Stimulated activated memory B cell treated with anti-CD40 and anti-IgM and Interleukin-4, amounts not matched to agents 10 μg/mL and 1 μg/mL and 100 μg/mL, for 72 hours (primary cell): ENCODE measurements around the gene LMTK2.

Experiments used
- ATAC-seq: fragments of 150-1000 bp; cut with Tn5 transposase; 2 replicates; pipeline ENCODE4 v1.10.0; 2021
- H3K27ac Mint-ChIP-seq: one replicate; pipeline ENCODE4 v1.8.0; 2022; ENCODE audit warnings: mild to moderate bottlenecking, mixed read lengths
- H3K27me3 Mint-ChIP-seq: one replicate; pipeline ENCODE4 v1.8.0; 2022; ENCODE audit warnings: mixed read lengths
- H3K36me3 Mint-ChIP-seq: one replicate; pipeline ENCODE4 v1.8.0; 2022; ENCODE audit warnings: mixed read lengths
- H3K4me1 Mint-ChIP-seq: one replicate; pipeline ENCODE4 v1.8.0; 2022; ENCODE audit warnings: mixed read lengths
- H3K4me3 Mint-ChIP-seq: one replicate; pipeline ENCODE4 v1.8.0; 2022; ENCODE audit warnings: mild to moderate bottlenecking, moderate library complexity, mixed read lengths
- H3K9me3 Mint-ChIP-seq: one replicate; pipeline ENCODE4 v1.8.0; 2022; ENCODE audit warnings: mixed read lengths

LMTK2 gene

DNA sequence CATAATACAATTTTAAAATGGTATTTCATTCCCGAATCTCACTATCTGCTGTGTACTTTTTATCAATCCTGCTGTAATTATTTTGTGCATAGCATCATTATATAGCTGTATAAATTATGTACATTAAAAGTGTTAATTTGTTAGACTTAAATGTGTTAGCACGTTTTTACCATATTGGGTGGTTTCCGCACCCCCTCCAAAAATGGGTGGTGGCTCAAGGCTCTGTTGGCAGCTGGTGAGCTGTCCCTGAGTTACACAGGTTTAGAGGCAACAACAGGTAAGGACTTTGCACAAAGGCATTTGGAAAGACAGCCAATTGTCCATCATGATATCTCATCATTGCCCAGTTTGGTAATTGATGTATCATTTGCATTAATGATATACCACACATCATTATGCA is 18.6 kb upstream of the LMTK2 start:
- Mint-ChIP-seq H3K4me1 (no peaks in the 10 kb centered on the region), H3K36me3 (no peaks in the 10 kb centered on the region), H3K27me3 (peaks cover 58% of the 10 kb centered on the region), H3K4me3 (no peak overlapping the region), H3K9me3 (peaks cover 2% of the 10 kb centered on the region), H3K27ac (no peak overlapping the region)
- no peak for ATAC-seq

DNA sequence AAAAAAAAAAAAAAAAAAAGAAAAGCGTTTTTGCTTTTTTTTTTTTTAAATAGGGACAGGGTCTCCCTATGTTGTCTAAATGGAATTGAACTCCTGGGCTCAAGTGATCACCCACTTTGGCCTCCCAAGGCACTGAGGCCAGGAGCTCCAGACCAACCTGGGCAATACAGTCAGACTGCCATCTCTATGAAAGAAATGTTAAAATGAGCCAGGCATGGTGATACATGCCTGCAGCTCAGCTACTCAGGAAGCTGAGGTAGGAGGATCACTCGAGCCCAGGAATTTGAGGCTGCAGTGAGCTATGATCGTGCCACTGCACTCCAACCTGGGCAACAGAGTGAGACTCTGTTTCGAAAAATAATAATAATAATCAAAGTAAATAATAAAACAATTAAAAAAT is 16.5 kb upstream of the LMTK2 start:
- Mint-ChIP-seq H3K9me3 (peaks cover 15% of the 10 kb centered on the region), H3K36me3 (no peaks in the 10 kb centered on the region), H3K4me3 (no peak overlapping the region), H3K4me1 (no peaks in the 10 kb centered on the region), H3K27ac (no peak overlapping the region), H3K27me3 (peaks cover 66% of the 10 kb centered on the region)
- ATAC-seq = no peak

DNA sequence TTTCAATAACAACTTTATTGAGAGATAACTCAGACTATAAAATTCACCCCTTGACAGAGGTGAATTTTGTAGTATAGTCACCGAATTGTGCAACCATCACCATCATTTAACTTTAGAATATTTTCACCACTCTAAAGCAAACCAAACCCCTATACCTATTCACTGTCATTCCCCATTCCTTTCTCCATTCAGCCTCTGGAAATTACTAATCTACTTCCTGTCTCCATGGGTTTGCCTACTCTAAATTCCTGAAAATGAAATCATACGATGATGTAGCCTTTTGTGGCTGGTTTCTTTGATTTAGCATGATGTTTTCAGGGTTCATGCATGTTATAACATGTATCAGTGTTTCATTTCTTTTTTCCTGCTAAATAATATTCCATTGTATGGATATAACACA is 15.6 kb upstream of the LMTK2 start:
- Mint-ChIP-seq H3K9me3 (peaks cover 22% of the 10 kb centered on the region), H3K4me1 (no peaks in the 10 kb centered on the region), H3K4me3 (no peak overlapping the region), H3K27me3 (peaks cover 68% of the 10 kb centered on the region), H3K36me3 (no peaks in the 10 kb centered on the region), H3K27ac (no peak overlapping the region)
- ATAC-seq = no peak

DNA sequence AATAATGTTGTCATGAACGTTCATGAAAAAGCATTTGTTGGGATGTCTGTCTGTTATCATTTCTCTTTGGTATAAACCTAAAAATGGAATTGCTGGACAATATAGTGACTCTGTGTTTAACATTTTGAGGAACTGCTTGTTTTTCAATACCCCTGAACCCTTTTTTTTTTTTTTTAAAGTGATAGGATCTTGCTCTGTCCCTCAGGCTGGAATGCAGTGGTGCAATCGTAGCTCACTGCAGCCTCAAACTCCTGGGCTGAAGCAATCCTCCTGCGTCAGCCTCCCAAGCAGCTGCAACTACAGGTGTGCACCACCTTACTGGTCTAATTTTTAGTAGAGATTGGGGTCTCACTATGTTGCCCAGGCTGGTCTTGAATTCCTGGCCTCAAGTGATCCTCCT is 15.1 kb upstream of the LMTK2 start:
- Mint-ChIP-seq H3K4me1 (no peaks in the 10 kb centered on the region), H3K4me3 (no peak overlapping the region), H3K27ac (no peak overlapping the region), H3K9me3 (peaks cover 22% of the 10 kb centered on the region), H3K36me3 (no peaks in the 10 kb centered on the region), H3K27me3 (peaks cover 65% of the 10 kb centered on the region)
- no peak for ATAC-seq

DNA sequence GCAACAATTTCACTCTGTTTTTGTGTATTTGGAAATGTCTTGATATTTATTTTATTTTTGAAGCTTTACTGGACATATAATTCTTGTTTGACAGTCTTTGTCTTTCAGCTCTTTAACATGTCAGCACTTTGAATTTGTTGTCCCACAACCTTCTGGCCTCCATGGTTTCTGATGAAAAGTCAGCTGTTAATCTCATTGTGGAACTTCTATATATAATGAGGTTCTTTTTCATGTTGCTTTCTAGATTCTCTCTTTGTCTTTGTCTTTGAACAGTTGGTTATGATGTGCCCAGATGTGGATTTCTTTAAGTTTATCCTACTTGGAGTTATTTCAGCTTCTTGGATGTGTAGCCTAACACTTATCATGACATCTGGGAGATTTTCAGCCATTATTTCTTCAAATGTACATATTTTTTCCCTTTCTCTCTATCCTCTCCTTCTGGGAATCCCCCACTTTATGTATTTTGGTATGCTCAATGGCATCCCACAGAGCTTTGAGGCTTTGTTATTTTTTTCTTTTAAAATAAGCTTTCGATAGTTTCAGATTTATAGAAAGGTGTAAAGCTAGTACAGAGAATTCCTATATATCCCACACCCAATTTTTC is 9.5 kb upstream of the LMTK2 start:
- Mint-ChIP-seq H3K36me3 (peaks cover 13% of the 10 kb centered on the region), H3K27me3 (peaks cover 42% of the 10 kb centered on the region), H3K27ac (no peak overlapping the region), H3K4me1 (no peaks in the 10 kb centered on the region), H3K4me3 (no peak overlapping the region), H3K9me3 (peaks cover 34% of the 10 kb centered on the region)
- no peak for ATAC-seq

DNA sequence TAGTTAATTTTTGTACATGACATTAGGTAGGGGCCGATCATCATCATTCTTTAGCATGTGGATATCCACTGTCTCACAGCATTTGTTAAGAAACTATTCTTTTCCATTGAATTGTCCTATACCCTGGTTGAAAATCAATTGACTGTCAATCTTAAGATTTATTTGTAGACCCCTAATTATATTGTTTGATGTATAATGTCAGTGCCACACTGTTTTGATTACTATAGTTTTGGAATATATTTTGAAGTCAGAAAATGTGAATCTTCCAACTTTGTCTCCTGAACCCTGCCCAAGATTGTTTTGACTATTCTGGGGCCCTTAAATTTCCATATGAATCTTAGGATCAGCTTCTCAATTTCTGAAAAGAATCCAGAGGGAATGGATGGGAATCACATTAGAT is 6.6 kb upstream of the LMTK2 start:
- no peak overlapping the region for H3K27ac Mint-ChIP-seq
- no peaks in the 10 kb centered on the region for H3K4me1 Mint-ChIP-seq
- peaks cover 13% of the 10 kb centered on the region for H3K36me3 Mint-ChIP-seq

DNA sequence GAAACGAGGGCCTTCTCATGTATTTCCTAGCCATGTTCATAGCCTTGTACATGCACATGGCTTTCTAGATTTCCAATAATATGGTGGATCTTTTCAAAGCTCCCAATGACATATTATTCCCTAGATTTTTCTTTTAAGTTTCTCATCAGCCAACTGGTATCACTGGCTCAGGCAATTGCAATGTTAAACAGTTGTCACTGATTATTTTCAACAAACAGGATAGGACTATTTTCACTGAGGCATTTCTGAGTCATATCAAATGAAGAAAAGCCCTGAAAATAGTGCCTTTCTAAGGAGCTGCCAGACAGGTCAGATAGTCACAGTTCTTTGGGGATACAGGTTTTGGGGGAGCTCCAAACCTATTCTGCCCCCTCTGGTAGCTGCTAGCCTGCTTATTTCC is 4.5 kb upstream of the LMTK2 start:
- H3K4me3 Mint-ChIP-seq = no peak overlapping the region
- peaks cover 7% of the 10 kb centered on the region for H3K4me1 Mint-ChIP-seq
- H3K27me3 Mint-ChIP-seq = peaks cover 29% of the 10 kb centered on the region
- peaks cover 11% of the 10 kb centered on the region for H3K9me3 Mint-ChIP-seq
- no peak overlapping the region for H3K27ac Mint-ChIP-seq
- peaks cover 10% of the 10 kb centered on the region for H3K36me3 Mint-ChIP-seq
- ATAC-seq = no peak

More for the DNA sequence above, 6.6 kb upstream of the LMTK2 start:
- no peak for ATAC-seq
- Mint-ChIP-seq H3K27me3 (peaks cover 47% of the 10 kb centered on the region), H3K4me3 (no peak overlapping the region), H3K9me3 (peaks cover 22% of the 10 kb centered on the region)

DNA sequence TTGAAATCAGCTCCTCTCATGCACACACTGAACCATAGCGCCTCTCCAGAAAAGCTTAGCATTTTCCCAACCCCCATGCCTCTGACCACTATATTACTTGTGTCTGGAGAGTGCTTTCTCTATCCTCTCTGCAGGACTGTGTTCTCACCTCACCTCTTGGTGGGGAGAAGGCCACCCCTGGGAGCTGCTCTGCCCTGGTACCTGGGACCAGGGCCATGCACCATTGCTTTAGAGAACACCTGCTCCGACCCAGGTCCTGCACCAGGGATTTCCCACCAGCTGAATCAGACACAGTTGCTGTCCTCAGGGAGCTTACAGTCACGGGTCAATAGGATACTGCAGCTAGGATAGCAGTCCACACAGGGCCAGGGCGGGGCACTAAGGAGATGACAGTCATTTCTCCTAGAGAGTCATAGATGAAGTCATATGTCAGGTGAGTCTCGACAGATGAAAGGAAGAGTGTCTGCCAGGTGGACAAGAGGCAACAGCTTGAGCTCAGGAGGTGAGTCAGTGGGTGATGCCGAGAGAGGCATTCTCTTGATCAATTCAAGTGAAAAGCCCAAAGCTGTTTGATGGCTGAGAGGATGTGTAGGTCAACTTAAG is 619 bp upstream of the LMTK2 start:
- Mint-ChIP-seq H3K36me3 (no peaks in the 10 kb centered on the region), H3K9me3 (no peaks in the 10 kb centered on the region), H3K27me3 (peaks cover 23% of the 10 kb centered on the region), H3K27ac (no peak overlapping the region), H3K4me3 (peak overlapping the region; percentile 79), H3K4me1 (peaks cover 26% of the 10 kb centered on the region)
- ATAC-seq = no peak

DNA sequence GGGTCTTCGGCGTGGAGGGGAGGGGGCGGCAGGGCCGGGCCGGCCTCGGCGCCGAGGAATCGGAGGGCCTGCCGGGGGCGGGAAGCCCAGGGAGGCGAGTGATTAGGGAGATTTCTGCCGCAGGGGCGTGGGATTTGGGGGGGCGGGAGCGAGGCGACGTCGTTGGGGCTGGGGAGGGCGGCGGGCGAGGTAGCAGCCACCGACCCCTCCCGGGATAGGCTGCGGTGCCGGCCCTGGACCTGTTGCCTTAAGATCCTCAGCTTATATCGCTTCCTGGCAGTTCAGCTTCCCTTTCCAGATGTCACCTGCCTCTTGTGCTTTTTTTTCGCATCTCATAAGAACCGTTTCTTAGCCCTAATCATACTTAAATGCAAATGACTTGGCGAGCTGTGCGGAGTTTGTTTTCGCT is 655 bp downstream of the LMTK2 start:
- Mint-ChIP-seq H3K4me1 (peaks cover 28% of the 10 kb centered on the region), H3K27ac (peak overlapping the region; percentile 84), H3K36me3 (peaks cover 1% of the 10 kb centered on the region), H3K27me3 (peaks cover 23% of the 10 kb centered on the region), H3K9me3 (no peaks in the 10 kb centered on the region), H3K4me3 (peak overlapping the region; percentile 97)
- no peak for ATAC-seq

DNA sequence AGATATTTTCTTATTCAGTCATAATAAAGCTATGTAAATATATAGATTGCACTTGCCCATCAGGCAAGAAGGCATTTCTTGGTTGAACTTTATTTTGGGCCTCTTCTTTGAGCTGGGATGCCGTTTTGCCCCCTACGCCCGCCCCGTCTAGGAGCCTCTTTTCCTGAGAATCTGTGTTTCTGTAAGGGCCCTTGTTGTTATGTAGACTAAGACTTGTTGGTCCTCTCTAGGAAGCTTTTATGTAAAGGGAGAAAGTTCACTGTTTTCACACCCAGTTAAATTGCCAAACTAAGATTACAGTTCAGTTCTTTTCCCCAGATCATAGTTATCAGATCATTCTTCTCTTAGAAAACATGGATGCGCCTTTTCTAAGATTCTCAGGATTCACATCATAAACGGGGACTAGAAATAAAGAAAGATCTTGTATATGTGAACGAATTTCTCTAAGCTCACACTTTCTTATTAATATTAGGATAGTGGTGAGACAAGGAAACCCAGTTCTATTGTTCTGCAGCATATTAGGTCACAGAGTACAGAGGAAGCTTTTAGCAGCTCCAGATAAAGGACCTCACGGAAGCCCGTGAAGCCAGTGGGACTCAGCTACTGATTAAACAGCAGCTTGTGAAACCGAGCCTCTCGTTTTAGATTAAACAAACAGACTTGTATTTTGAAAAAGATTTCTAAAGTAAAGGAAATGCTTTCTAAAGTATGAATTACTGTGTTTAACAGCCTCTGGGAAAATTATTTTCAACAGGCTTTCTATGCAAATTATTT is 3.8 kb downstream of the LMTK2 start:
- H3K4me3 Mint-ChIP-seq = no peak overlapping the region
- H3K27ac Mint-ChIP-seq = no peak overlapping the region
- peaks cover 2% of the 10 kb centered on the region for H3K9me3 Mint-ChIP-seq
- peaks cover 12% of the 10 kb centered on the region for H3K27me3 Mint-ChIP-seq
- H3K36me3 Mint-ChIP-seq = peaks cover 23% of the 10 kb centered on the region
- H3K4me1 Mint-ChIP-seq = peaks cover 47% of the 10 kb centered on the region
- no peak for ATAC-seq

DNA sequence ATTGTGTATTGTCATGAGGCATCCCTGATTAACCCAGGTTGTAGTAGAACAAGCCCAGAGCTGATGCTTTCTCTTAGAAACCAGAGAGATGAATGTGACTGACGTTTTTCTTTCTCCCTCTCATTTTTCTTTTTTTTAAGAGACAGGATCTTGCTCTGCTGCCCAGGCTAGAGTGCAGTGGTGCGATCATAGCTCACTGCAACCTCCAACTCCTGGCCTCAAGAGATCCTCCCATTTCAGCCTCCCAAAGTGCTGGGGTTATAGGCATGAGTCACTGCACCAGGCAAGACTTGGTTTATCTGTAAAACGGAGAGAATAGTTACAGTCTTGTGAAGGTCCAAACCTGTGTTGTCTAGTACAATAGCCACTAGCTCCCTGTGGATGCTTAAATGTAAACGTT is 5.4 kb downstream of the LMTK2 start:
- ATAC-seq = no peak
- peaks cover 13% of the 10 kb centered on the region for H3K27me3 Mint-ChIP-seq
- peaks cover 40% of the 10 kb centered on the region for H3K4me1 Mint-ChIP-seq

DNA sequence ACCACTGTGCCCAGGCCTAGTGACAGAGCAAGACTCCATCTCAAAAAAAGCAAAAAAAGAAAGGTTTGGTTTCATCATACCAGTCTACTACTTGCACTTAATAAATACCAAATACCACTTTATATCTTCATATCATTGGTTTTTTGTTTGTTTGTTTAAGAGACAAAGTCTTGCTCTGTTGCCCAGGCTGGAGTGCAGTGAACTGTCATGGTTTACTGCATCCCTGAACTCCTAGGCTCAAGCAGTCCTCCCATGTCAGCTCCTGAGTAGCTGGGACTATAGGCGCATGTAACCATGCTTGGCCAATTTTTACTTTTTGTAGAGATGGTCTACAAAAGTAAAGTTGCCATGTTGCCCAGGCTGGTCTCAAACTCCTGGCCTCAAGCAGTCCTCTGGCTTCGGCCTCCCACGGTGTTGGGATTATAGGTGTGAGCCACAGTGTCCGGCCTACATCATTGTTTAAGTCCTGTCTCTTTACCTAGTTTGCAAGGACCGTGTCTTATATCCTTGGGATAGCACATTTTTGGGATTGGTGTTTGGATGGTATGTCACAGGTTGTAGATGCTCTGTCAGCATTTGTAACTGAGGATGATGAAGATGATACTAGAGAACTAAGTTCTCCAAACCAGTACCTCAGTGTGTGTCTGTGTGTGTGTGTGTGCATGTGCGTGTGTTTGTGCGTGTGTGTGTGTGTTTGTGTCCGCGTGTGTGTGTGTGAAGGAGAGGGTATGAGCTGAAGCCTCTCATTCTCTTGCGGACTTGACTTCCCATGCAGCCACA is 9.3 kb downstream of the LMTK2 start:
- Mint-ChIP-seq H3K4me3 (no peak overlapping the region), H3K4me1 (peaks cover 21% of the 10 kb centered on the region), H3K9me3 (peaks cover 2% of the 10 kb centered on the region), H3K36me3 (peaks cover 27% of the 10 kb centered on the region), H3K27me3 (peaks cover 13% of the 10 kb centered on the region), H3K27ac (no peak overlapping the region)
- ATAC-seq = no peak

More for the DNA sequence above, 5.4 kb downstream of the LMTK2 start:
- Mint-ChIP-seq H3K9me3 (peaks cover 2% of the 10 kb centered on the region), H3K36me3 (peaks cover 24% of the 10 kb centered on the region), H3K4me3 (no peak overlapping the region), H3K27ac (no peak overlapping the region)

DNA sequence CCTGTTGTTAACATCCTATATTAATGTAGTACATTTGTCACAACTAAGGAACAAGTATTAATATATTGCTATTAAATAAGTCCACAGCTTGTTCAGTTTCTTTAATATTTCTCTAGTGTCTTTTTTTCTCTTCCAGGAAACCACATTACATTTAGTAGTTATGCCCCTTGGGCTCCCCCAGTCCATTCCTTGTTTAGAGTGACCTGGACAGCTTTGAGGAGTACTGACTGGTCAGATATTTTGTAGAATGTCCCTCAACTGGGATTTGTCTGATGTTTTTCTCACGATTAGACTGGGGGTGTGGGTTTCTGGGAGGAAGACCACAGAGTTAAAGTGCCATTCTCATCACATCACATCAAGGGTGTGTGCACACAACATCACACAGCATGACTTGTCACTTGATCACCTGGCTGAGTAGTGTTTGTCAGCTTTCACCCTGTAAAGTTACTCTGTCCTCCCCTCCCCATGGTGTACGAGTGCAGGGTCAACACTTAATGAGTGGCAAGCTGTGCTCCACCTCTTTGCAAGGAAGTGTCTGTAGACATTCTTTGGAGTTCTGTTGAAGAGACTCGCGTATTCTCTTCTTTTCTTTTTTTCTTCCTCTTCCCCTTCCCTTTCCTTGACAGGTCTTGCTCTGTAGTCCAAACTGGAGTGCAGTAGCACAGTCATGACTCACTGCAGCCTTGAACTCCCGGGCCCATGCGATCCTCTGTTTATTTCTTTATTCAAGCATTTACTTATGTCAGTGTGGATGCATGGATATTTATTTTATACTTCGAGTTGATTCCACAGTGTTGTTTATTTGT is 10.2 kb downstream of the LMTK2 start:
- Mint-ChIP-seq H3K27me3 (peaks cover 13% of the 10 kb centered on the region), H3K4me3 (no peak overlapping the region), H3K36me3 (peaks cover 29% of the 10 kb centered on the region), H3K9me3 (peaks cover 2% of the 10 kb centered on the region), H3K27ac (no peak overlapping the region), H3K4me1 (peaks cover 21% of the 10 kb centered on the region)
- ATAC-seq = no peak

DNA sequence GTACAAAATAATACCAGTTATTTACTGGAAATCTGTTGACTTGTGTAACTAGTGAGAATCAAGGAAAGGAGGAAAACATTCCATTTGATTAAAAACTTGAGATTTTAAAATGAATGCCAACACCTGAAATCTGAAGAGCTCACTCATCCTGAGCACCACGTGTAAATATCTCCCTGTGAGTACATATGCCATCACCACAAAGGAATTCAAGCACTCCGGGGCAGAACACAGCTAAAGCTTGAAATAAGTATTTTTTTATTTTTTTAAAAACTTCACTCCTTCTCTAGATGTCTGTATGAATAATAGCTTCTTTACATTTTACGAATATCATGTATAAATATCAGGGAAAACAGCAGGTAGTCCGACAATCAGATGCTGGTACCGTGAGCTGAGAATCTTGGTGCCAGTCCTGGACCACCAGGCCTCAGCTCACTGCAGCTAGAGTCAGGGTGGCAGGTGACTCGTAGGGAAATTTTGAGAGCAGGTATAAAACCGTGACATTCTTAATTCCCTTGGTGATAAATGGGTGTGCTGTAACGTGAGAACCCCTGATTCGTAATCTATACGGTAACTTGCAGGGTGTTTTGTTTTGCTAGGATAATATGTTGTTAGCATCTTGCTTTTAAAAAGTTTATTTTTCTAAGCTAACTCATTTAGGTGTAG is 12.7 kb downstream of the LMTK2 start:
- ATAC-seq = no peak

More for the DNA sequence above, 12.7 kb downstream of the LMTK2 start:
- no peaks in the 10 kb centered on the region for H3K9me3 Mint-ChIP-seq
- H3K27ac Mint-ChIP-seq = no peak overlapping the region
- peaks cover 37% of the 10 kb centered on the region for H3K36me3 Mint-ChIP-seq
- peaks cover 36% of the 10 kb centered on the region for H3K27me3 Mint-ChIP-seq
- H3K4me1 Mint-ChIP-seq = peaks cover 24% of the 10 kb centered on the region
- no peak overlapping the region for H3K4me3 Mint-ChIP-seq
